RWPE1 (cell line): ENCODE data around the gene DSCAML1.

ENCODE experiments used
- CTCF ChIA-PET: fragments of 350-600 bp; sonication (Branson Sonifier 250); formaldehyde crosslinking; extraction: SDS; loops from one replicate; lab custom pipeline; 2021; lab: Yijun Ruan, JAX
- POLR2A ChIA-PET: fragments of 400-600 bp; formaldehyde crosslinking; extraction: SDS; loops from one replicate; lab custom pipeline; 2020; ENCODE audit warnings: antibody characterized with exemption; ENCODE audit not compliant: low non-redundant PET; lab: Yijun Ruan, JAX
- DNase-seq: peaks from one replicate; pipeline ENCODE4 v3.0.0; 2012; ENCODE audit warnings: low spot score
- H3K27ac ChIP-seq: fragments of 450-650 bp; 2 replicates; pipeline ENCODE4 v1.5.1; 2017
- TF ChIP-seq, protein P1 (sequence below): fragments of 450-650 bp; conservative IDR thresholded peaks from 2 replicates; pipeline ENCODE4 v1.5.1; 2017; ENCODE audit warnings: low read depth, mild to moderate bottlenecking

Gene DSCAML1

DNA sequence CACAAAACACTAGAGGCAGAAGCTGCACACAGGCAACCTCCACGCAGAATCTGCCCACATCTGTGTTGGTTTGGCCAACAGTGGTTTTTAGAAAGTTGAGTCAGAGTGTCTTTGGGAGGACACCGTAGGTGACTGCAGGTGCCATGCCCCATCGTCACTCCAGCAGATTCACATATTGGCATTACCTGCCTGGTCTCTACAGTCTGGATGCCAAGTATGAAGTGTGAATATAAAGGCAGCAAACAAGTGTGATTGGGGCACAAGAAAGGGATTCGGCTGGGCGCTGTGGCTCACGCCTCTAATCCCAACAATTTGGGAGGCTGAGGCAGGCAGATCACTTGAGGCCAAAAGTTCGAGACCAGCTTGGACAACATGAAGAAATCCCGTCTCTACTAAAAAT lies 38.6 kb upstream of the DSCAML1 start:
- DNase-seq: no peak
- no peak overlapping the region for H3K27ac ChIP-seq
- ChIA-PET POLR2A (no interaction called here), CTCF (interaction anchor here (0.7 kb wide), 1 partner anchor 492 kb away, joined by 3 read pairs; no protein-coding TSS in a partner anchor)
- TF ChIP-seq, protein P1, sequence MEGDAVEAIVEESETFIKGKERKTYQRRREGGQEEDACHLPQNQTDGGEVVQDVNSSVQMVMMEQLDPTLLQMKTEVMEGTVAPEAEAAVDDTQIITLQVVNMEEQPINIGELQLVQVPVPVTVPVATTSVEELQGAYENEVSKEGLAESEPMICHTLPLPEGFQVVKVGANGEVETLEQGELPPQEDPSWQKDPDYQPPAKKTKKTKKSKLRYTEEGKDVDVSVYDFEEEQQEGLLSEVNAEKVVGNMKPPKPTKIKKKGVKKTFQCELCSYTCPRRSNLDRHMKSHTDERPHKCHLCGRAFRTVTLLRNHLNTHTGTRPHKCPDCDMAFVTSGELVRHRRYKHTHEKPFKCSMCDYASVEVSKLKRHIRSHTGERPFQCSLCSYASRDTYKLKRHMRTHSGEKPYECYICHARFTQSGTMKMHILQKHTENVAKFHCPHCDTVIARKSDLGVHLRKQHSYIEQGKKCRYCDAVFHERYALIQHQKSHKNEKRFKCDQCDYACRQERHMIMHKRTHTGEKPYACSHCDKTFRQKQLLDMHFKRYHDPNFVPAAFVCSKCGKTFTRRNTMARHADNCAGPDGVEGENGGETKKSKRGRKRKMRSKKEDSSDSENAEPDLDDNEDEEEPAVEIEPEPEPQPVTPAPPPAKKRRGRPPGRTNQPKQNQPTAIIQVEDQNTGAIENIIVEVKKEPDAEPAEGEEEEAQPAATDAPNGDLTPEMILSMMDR: no peak

DNA sequence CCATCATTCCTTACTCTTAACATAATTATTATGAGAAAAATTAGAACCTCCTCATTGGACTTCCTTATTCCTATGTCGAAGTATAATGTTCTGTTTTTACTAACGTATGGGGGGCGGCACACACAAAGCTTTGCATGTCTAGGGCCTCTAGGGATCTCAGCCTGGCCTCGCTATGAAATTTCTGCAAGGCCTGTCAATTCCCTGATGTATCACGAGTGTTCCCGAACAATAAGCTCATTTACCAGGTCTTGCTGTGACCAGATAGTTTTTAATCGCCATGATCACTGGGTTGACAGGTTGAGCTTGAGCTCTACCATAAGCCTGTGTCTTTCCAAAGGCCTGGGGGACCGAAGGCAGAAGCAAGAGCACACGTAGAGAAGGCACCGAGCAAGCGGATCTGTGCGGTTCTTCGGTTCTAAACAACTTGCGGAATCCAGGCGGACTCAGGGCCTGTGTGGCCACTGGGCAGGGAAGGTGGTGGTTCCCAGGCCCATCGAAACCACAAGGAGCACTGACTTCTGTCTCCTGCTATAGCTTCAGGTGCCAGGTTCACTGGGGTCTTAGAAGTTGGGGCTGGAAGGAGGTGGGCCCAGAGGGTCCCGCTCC lies 37.9 kb upstream of the DSCAML1 start:
- POLR2A ChIA-PET: no interaction called here
- H3K27ac ChIP-seq: no peak overlapping the region
- DNase-seq: no peak
- CTCF ChIA-PET: interaction anchor here (0.6 to 1.7 kb wide), 5 partner anchors 9 to 491 kb away, joined by 3 to 7 read pairs (median 3); no protein-coding TSS in a partner anchor
- TF ChIP-seq, protein P1: no peak

DNA sequence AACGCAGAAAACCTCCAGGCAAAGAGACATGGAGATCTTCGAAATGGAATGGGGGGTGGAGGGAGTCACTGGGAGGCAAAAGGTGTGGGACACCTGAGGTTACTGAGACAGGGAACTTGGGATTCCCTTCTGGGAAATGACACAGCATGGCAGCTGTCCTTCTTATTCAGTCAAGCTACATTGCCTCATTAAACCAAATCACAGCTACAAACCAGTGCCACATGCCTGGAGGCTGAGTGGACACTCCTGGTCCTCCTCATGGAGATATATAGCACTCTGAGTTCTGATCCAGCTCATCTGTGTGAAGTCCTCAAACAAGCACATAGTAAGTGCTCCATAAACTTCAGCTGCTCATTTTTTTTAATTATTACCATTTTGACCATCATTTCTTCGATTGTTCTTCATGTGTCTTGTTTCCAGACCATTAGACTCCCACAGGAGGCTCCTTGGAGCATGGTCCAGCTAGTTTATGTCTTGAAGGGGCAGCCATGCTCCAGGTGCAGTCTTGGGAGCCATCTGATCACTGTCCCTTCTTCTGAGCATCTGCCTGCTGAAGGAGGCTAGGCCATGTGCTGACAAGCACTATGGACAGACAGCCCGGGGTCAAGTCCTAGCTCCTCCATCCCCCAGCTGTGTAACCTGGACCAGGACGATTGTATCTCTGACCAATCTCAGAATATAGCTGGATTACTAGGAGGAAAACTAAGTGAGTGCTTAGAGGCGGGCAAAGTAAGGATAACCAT lies 37.2 kb upstream of the DSCAML1 start:
- H3K27ac ChIP-seq: no peak overlapping the region
- no peak for DNase-seq
- CTCF ChIA-PET: interaction anchor here (0.6 to 1.8 kb wide), 6 partner anchors 10 to 219 kb away, joined by 3 to 8 read pairs (median 4); no protein-coding TSS in a partner anchor
- POLR2A ChIA-PET: no interaction called here
- TF ChIP-seq, protein P1: no peak

DNA sequence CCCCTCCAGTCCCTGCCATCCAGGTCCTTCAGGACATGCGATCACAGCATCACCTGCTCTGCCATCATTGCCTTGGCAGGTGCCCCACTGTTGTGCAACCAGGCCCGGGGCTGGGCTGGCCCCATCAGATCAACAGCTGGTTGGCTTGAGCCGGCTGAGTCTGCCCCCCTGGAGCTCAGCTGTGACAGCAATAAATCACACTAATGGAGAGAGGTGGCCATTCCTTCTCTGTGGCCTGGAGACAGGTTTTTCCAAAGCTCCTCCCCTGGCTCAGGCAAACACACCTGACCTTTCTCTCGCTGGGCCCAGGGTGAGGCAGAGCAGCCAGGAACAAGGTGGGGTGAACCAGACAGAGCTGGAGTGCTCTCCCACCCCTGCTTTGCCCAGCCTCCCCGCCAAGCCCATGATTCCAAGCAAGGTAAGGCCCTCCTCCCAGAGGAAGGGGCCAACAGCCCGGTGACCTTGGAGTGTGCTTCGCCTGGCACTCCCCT lies 36.4 kb upstream of the DSCAML1 start:
- TF ChIP-seq, protein P1: no peak
- CTCF ChIA-PET: interaction anchor here (0.6 to 1.8 kb wide), 6 partner anchors 10 to 407 kb away, joined by 3 to 8 read pairs (median 4); no protein-coding TSS in a partner anchor
- POLR2A ChIA-PET: no interaction called here
- no peak overlapping the region for H3K27ac ChIP-seq
- no peak for DNase-seq

DNA sequence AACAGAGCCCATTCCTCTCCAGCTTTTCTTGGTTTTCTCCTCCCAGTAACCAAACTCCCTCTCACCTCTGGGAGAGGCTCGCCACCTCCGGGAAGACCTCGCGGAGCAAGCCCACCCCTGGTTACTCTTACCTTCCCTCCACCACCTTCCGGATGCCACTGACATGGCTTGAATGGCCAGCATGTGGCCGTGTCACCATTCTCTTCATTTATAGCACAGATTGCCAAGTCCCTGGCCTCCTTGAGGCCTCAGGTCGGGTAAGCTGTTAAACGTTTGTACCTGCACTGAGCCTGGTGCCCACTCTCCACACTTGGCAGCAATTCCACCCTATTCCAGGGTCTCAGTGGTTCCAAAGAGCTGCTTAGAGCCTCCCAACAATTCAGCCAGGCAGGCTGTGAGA lies 35.5 kb upstream of the DSCAML1 start:
- TF ChIP-seq, protein P1: no peak
- DNase-seq: no peak
- H3K27ac ChIP-seq: no peak overlapping the region
- POLR2A ChIA-PET: no interaction called here
- CTCF ChIA-PET: interaction anchor here (0.6 to 1.8 kb wide), 5 partner anchors 12 to 406 kb away, joined by 3 to 8 read pairs (median 4); no protein-coding TSS in a partner anchor

DNA sequence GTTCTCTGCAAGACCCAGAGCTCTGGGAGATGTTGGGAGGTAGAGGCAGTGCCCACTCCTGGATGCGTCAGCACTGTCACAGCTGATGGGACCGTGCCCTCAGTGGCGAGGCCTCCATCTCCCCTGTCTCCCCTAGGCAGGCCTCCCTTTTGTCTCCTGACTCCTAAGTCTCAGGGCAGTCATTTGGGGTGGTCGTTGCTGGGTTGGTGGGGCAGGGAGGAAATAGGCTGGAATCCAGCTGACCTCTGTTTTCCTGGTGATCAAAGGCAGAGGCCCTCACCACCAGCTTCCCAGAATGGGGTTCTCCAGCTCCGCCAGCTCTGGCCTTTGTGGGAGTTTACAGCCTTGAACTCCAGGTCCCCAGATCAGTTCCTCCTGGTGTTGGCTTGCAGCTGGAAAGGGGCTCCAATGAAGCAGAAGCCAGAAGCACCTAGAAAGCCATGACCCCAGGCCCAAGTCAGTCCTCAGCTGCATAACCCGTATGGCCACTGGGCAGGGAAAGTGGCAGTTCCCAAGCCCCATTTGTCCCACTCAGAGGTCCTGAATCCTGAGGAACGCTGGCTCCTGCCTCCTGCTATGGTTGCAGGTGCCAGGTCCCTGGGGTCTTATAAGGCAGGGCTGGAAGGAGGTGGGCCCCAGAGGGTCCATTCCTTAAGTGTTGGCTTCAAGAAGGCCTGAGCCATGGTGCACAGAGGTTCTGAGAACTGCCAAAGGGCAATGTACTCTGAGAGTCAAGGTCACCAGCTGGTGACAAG lies 34.8 kb upstream of the DSCAML1 start:
- POLR2A ChIA-PET: no interaction called here
- no peak for DNase-seq
- TF ChIP-seq, protein P1: no peak
- CTCF ChIA-PET: interaction anchor here (0.6 to 1.5 kb wide), 4 partner anchors 12 to 406 kb away, joined by 3 to 4 read pairs (median 4); no protein-coding TSS in a partner anchor
- no peak overlapping the region for H3K27ac ChIP-seq
